Activated CD8-positive, alpha-beta T cell treated with anti-CD3 and anti-CD28 coated beads for 36 hours (primary cell): ENCODE measurements around the gene SREBF2. TPM values are rescaled to one million over a fixed set of nuclear protein-coding genes. Genes with fewer than 3 reads are reported as not detected.
A peak's percentile ranks its signal among the peaks of the same experiment; 100 is the strongest.

Source experiments
- ATAC-seq: fragments of 200-7000 bp; cut with Tn5 transposase; one replicate; pipeline ENCODE4 v1.10.0; 2021; ENCODE audit warnings: mild to moderate bottlenecking, moderate library complexity
- CTCF ChIA-PET: fragments of 350-600 bp; sonication (Branson Sonifier 250); formaldehyde crosslinking; loops from one replicate; lab custom pipeline; 2021; ENCODE audit warnings: antibody characterized with exemption; lab: Charles Lee
- POLR2A ChIA-PET: fragments of 350-600 bp; sonication (Branson Sonifier 250); formaldehyde crosslinking; loops from one replicate; lab custom pipeline; 2021; ENCODE audit warnings: antibody characterized with exemption; lab: Charles Lee
- DNase-seq: peaks from one replicate; pipeline ENCODE4 v3.0.0-alpha.2; 2020
- H3K27ac Mint-ChIP-seq: one replicate; pipeline ENCODE4 v1.8.0; 2021; ENCODE audit warnings: mild to moderate bottlenecking, mixed read lengths
- H3K27me3 Mint-ChIP-seq: one replicate; pipeline ENCODE4 v1.8.0; 2021; ENCODE audit warnings: mixed read lengths
- H3K36me3 Mint-ChIP-seq: one replicate; pipeline ENCODE4 v1.8.0; 2021; ENCODE audit warnings: low read depth, mixed read lengths
- H3K4me1 Mint-ChIP-seq: one replicate; pipeline ENCODE4 v1.8.0; 2021; ENCODE audit warnings: low read depth, mixed read lengths
- H3K4me3 Mint-ChIP-seq: one replicate; pipeline ENCODE4 v1.8.0; 2021; ENCODE audit warnings: mild to moderate bottlenecking, moderate library complexity, mixed read lengths
- H3K9me3 Mint-ChIP-seq: one replicate; pipeline ENCODE4 v1.8.0; 2021; ENCODE audit warnings: mixed read lengths
- intact Hi-C: fragments of 100-400 bp; cut with micrococcal nuclease; formaldehyde crosslinking; loops from one replicate; pipeline ENCODE4 v1.10.0; 2022
- total RNA-seq, 2 experiments: library from RNA; stranded (reverse); gene quantifications; one replicate each; pipeline ENCODE4 v1.2.3, GENCODE V29; 2021
- TF ChIP-seq, protein P1 (sequence below): fragments of 200-600 bp; IDR thresholded peaks from one replicate; pipeline ENCODE4 v1.8.0; 2022; ENCODE audit warnings: antibody characterized with exemption, mild to moderate bottlenecking

Gene SREBF2
- total RNA-seq, 2 experiments from 2014 or later: 87.1 to 92.9 TPM

GRCh38 chr22:41907436-41908401 is 74.8 kb downstream of the SREBF2 start:
- ChIA-PET CTCF (interaction anchor here (0.8 to 1.5 kb wide), 7 partner anchors 9 to 210 kb away, joined by 3 to 6 read pairs (median 3); no protein-coding TSS in a partner anchor), POLR2A (interaction anchor here (0.6 to 2.4 kb wide), 13 partner anchors 10 to 525 kb away, joined by 3 to 12 read pairs (median 3); partner anchors contain the start of gene NFAM1)
- H3K27ac Mint-ChIP-seq: peak overlapping the region; percentile 15
- H3K27me3 Mint-ChIP-seq: peaks cover 21% of the 10 kb centered on the region
- intact Hi-C loops: no loop called here
- no peak overlapping the region for H3K4me3 Mint-ChIP-seq
- H3K4me1 Mint-ChIP-seq: peaks cover 26% of the 10 kb centered on the region
- no peaks in the 10 kb centered on the region for H3K9me3 Mint-ChIP-seq
- TF ChIP-seq, protein P1, sequence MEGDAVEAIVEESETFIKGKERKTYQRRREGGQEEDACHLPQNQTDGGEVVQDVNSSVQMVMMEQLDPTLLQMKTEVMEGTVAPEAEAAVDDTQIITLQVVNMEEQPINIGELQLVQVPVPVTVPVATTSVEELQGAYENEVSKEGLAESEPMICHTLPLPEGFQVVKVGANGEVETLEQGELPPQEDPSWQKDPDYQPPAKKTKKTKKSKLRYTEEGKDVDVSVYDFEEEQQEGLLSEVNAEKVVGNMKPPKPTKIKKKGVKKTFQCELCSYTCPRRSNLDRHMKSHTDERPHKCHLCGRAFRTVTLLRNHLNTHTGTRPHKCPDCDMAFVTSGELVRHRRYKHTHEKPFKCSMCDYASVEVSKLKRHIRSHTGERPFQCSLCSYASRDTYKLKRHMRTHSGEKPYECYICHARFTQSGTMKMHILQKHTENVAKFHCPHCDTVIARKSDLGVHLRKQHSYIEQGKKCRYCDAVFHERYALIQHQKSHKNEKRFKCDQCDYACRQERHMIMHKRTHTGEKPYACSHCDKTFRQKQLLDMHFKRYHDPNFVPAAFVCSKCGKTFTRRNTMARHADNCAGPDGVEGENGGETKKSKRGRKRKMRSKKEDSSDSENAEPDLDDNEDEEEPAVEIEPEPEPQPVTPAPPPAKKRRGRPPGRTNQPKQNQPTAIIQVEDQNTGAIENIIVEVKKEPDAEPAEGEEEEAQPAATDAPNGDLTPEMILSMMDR: no peak
- peaks cover 4% of the 10 kb centered on the region for H3K36me3 Mint-ChIP-seq
- ATAC-seq: no peak
- DNase-seq: no peak

DNA sequence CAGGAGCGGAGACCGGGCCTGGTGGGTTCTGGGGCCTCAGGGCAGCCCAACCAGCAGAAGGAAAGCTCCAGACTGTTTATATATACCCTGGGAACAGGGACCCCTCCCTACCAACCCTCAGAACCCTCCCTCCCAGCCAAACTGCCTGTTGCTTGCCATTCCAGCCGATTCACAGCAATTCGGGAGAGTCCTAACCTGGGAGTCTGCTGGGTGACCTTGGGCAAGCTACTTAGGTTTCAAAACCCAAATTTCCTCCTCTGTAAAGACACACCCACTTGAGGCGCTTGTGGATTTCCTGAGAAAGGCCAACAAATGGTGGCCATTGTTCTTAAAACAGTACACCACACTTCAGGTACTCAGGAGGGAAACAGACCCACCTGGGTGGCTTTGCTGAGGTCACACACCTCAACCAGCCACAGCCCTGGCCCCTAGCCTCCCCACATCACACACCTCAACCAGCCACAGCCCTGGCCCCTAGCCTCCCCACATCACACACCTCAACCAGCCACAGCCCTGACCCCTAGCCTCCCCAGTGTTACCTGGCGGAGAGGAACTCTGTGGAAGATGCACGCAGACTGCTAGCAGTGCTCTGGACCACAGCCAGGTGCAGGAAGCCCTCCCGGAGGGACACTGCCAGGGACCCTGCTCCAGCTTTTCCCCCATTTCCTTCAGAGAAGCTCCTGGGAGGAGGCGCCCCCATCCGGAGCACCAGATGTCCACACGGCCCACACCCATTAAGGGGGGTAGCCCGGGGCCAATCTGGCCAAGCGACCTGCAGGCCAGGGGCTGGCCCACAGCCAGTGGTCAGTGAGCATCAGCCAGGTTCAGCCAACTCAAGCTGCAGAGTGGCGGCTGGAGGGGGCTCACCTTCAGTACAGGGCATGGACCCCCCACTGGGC is 75.8 kb downstream of the SREBF2 start:
- H3K27ac Mint-ChIP-seq: no peak overlapping the region
- intact Hi-C loops: no loop called here

DNA sequence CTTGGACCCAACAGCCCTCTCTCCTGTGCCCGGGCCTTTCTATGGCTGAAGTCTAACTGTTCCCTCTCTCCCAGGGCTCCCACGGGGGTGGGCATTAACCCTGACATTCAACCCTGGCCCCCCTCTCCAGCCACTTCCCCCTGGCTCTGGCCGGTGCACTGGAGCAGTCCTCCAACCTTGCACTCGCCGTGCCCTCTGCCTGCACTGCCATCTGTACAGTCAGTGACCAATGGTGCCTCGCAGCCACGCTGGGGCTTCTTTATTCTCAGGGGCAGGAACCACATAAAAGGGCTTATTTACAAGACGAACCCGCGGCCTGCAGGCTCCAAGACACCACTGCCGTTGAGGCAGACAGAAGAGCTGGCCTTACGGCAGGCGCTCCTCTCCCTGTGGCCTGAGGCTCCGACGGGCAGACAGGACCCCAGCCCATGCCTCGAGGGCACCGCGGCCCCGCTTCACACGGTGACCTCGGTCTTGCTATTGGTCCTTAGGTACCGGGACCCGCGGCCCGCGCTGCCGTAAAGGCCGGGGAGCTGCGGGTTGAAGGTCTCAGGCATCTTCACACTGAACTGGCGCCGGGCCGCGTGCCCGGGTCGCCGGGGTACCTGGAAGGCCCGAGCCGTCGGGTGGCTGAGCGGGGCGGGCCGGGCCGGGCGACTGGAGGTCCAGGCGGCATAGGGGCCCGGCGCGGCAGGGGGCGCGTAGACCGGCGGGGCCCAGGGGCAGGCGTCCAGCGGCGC is 76.6 kb downstream of the SREBF2 start:
- Mint-ChIP-seq H3K36me3 (peaks cover 2% of the 10 kb centered on the region), H3K4me1 (peaks cover 33% of the 10 kb centered on the region), H3K27ac (no peak overlapping the region), H3K4me3 (peak overlapping the region; percentile 14), H3K27me3 (peaks cover 29% of the 10 kb centered on the region), H3K9me3 (no peaks in the 10 kb centered on the region)
- POLR2A ChIA-PET: interaction anchor here (0.6 to 2.4 kb wide), 5 partner anchors 9 to 37 kb away, joined by 3 to 12 read pairs (median 5); partner anchors contain the start of gene CENPM
- no peak for DNase-seq
- TF ChIP-seq, protein P1: no peak
- no peak for ATAC-seq
- intact Hi-C loops: no loop called here
- CTCF ChIA-PET: interaction anchor here (1.5 kb wide), 1 partner anchor 20 kb away, joined by 3 read pairs; no protein-coding TSS in a partner anchor

More for the DNA sequence above, 75.8 kb downstream of the SREBF2 start:
- Mint-ChIP-seq H3K9me3 (no peaks in the 10 kb centered on the region), H3K4me1 (peaks cover 33% of the 10 kb centered on the region), H3K27me3 (peaks cover 29% of the 10 kb centered on the region), H3K36me3 (peaks cover 4% of the 10 kb centered on the region), H3K4me3 (no peak overlapping the region)
- ATAC-seq: peak; percentile 5
- DNase-seq: no peak
- ChIA-PET POLR2A (interaction anchor here (0.6 to 2.4 kb wide), 10 partner anchors 10 to 517 kb away, joined by 3 to 12 read pairs (median 4); no protein-coding TSS in a partner anchor), CTCF (interaction anchor here (0.9 to 1.5 kb wide), 4 partner anchors 8 to 211 kb away, joined by 3 to 6 read pairs (median 4); no protein-coding TSS in a partner anchor)
- TF ChIP-seq, protein P1: no peak
